Sigmoid colon (tissue), 7 donors: Measurements from ENCODE around the gene ZC2HC1B. TPM values are rescaled to one million over a fixed set of nuclear protein-coding genes. Genes with fewer than 3 reads are reported as not detected.

Source experiments
- DNase-seq: peaks from one replicate; pipeline ENCODE4 v3.0.0-alpha.2; 2019
- H3K27ac ChIP-seq, 4 donors: fragments of 200-600 bp; sonication (generic); one replicate each; pipeline ENCODE4 v1.5.1; 2016 to 2019; ENCODE audit warnings: mild to moderate bottlenecking in 1 of 4
- H3K27me3 ChIP-seq, 3 donors: fragments of 200-600 bp; sonication (generic); one replicate each; pipeline ENCODE4 v1.5.1; 2019; ENCODE audit warnings: mild to moderate bottlenecking in 1 of 3
- H3K36me3 ChIP-seq, 4 donors: fragments of 200-600 bp; sonication (generic); one replicate each; pipeline ENCODE4 v1.5.1; 2016 to 2019
- H3K4me1 ChIP-seq, 4 donors: fragments of 200-600 bp; sonication (generic); one replicate each; pipeline ENCODE4 v1.5.1; 2017 to 2019
- H3K4me3 ChIP-seq, 4 donors: fragments of 200-600 bp; sonication (generic); one replicate each; pipeline ENCODE4 v1.5.1; 2017 to 2019; ENCODE audit warnings: mild to moderate bottlenecking in 2 of 4, moderate library complexity in 1 of 4
- H3K9me3 ChIP-seq, 4 donors: fragments of 200-600 bp in 3 of 4; sonication (generic) in 3 of 4; one replicate each; pipeline versions ENCODE4 v1.5.1 to v1.6.1; 2013 to 2019
- EP300 ChIP-seq, 4 donors: sonication (generic); formaldehyde crosslinking; IDR thresholded peaks; one replicate each; pipeline ENCODE4 v1.6.1; 2017; ENCODE audit warnings: antibody characterized with exemption in 4 of 4
- POLR2A ChIP-seq, 2 donors: fragments of 450-650 bp; IDR thresholded peaks; one replicate each; pipeline ENCODE4 v1.6.1; 2016; ENCODE audit warnings: antibody characterized with exemption in 2 of 2, mild to moderate bottlenecking in 2 of 2, moderate library complexity in 2 of 2
- POLR2AphosphoS5 ChIP-seq, 4 donors: sonication (generic); formaldehyde crosslinking; IDR thresholded peaks; one replicate each; pipeline ENCODE4 v1.6.1; 2017; ENCODE audit warnings: antibody characterized with exemption in 4 of 4
- WGBS, 2 donors: extraction: QIAGEN DNeasy Blood & Tissue Kit; methylation state at CpG; one replicate each; pipeline ENCODE4 v1.1.7; 2013; 5-methylcytosine and 5-hydroxymethylcytosine counted together
- intact Hi-C: fragments of 100-400 bp; cut with DNase I; formaldehyde crosslinking; loops from one replicate; pipeline ENCODE4 v1.15.1; 2023
- polyA plus RNA-seq, 3 donors: library from polyadenylated mRNA; stranded (reverse); fragments of 200-250 nt; gene quantifications; one replicate each; pipeline ENCODE4 v1.2.3, GENCODE V29; 2013
- total RNA-seq, 4 donors: library from RNA; depleted of rRNA; stranded (reverse); fragments of >200 nt; gene quantifications; one replicate each; pipeline ENCODE4 v1.1.0, GENCODE V29; 2016
- TF ChIP-seq, protein P1 (sequence below), 4 experiments: fragments of 450-650 bp in 3 of 4; fragments of 200-600 bp in 1 of 4; IDR thresholded peaks; one replicate each; pipeline ENCODE4 v1.5.1; 2016 to 2019; ENCODE audit warnings: antibody characterized with exemption in 4 of 4, mild to moderate bottlenecking in 3 of 4, moderate library complexity in 2 of 4
- donor health status: healthy with polysubstance abuse.
- donor health status: Bipolar disorder and iron deficiency.
- donor health status: healthy.

ZC2HC1B gene
- total and polyA plus RNA-seq, 7 donors, result not detected

DNA sequence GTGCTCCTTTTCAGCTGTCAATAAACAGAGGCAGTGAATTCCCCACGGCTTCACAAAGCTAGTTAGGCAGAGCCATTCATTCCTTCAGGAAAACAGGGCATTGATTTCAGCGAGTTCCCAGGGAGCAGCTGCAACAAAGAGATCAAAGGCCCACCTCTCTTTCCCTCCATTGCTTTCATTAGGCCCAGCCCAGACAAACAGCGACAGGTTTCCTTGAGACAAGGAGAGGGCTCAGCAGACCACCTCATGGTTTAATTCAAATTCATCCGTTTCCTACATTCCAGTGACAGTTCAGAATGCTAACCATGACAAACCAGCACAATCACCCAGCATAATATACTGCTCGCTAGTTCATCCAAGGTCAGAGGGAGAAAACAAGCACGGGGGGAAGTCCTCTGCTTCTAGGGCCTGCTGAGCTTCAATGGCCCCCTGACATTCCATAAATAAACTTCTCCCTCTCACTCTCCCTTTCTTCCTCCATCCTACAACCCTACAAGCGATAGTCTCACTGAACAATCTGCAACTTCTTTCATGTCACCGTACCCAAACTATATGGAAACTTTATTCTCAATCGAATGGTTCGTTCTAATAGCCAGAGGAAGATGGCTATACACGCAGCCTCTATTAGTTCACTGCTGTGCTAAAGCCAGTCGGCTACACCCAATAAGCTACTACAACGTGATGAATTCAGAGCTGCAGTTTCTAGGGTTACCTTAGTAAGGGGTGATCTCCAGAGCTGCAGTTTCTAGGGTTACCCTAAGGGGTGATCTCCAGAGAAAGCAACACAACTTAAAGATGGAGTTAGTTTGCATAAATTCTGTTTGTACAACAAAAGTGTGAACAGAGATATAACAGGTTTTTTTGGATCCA is 109.1 kb downstream of the ZC2HC1B start:
- Histone ChIP-seq H3K36me3 (no peaks in the 10 kb centered on the region), H3K27me3 (no peaks in the 10 kb centered on the region), H3K9me3 (no peaks in the 10 kb centered on the region), H3K4me3 (no peak overlapping the region), H3K27ac (no peak overlapping the region), H3K4me1 (no peaks in the 10 kb centered on the region)
- WGBS, 2 donors, result 84 to 87% methylated on average over 13 of the region's 13 CpGs
- intact Hi-C loops, result no loop called here
- no peak for DNase-seq
- no peak for TF ChIP-seq POLR2A (IDR thresholded peaks at IDR 0.05)
- no peak for TF ChIP-seq EP300 (IDR thresholded peaks at IDR 0.05)
- TF ChIP-seq, protein P1, sequence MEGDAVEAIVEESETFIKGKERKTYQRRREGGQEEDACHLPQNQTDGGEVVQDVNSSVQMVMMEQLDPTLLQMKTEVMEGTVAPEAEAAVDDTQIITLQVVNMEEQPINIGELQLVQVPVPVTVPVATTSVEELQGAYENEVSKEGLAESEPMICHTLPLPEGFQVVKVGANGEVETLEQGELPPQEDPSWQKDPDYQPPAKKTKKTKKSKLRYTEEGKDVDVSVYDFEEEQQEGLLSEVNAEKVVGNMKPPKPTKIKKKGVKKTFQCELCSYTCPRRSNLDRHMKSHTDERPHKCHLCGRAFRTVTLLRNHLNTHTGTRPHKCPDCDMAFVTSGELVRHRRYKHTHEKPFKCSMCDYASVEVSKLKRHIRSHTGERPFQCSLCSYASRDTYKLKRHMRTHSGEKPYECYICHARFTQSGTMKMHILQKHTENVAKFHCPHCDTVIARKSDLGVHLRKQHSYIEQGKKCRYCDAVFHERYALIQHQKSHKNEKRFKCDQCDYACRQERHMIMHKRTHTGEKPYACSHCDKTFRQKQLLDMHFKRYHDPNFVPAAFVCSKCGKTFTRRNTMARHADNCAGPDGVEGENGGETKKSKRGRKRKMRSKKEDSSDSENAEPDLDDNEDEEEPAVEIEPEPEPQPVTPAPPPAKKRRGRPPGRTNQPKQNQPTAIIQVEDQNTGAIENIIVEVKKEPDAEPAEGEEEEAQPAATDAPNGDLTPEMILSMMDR (IDR thresholded peaks at IDR 0.05), result no peak
- TF ChIP-seq POLR2AphosphoS5 (IDR thresholded peaks at IDR 0.05), result no peak

DNA sequence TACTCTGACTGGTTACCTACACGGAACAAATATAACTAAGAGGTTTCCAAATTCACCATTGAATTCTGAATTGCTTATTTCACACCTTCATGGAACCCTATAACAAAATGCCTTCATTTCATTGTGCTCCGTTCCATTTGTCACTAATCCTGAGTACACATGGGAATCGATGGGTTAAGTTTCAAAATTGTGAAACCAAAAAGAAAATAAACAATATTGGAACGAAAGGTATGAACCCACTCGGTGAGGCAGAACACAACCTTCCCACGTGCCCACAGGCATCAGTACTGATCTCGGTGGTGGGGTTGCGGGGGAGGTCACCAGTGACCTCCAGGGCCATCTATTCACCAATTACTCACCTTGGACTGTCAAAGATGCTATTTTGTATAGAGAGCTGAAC is 109.8 kb downstream of the ZC2HC1B start:
- DNase-seq, result no peak
- WGBS, 2 donors, result 80 to 81% methylated on average over 8 of the region's 8 CpGs
- intact Hi-C loops, result no loop called here
- Histone ChIP-seq H3K36me3 (no peaks in the 10 kb centered on the region), H3K4me3 (no peak overlapping the region), H3K27ac (no peak overlapping the region), H3K4me1 (no peaks in the 10 kb centered on the region), H3K27me3 (no peaks in the 10 kb centered on the region), H3K9me3 (no peaks in the 10 kb centered on the region)
- TF ChIP-seq EP300 (IDR thresholded peaks at IDR 0.05) (no peak), POLR2A (IDR thresholded peaks at IDR 0.05) (no peak), POLR2AphosphoS5 (IDR thresholded peaks at IDR 0.05) (no peak)
- TF ChIP-seq, protein P1 (IDR thresholded peaks at IDR 0.05), result no peak

DNA sequence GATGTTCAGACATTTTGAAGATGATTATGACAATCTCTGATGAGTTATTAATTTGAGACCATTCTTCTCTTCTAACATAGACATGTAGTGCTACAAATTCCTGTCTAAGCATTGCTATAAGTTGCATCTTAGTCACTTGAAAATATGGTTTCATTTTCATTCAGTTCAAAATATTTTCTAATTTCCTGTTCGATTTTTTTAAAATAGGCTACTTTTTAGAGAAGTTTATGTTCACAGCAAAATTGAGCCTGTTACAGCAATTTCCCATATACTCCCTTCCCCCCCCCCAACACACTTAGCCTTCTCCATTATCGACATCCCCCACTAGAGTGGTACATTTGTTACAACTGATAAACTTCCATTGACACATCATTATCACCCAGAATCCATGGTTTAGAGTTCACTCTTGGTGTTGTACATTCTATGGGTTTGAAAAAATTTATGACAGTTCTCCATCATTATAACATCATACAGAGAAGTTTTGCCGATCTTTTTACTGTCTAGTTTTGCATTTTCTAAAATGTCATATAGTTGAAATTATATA is 112.6 kb downstream of the ZC2HC1B start:
- no peaks in the 10 kb centered on the region for H3K4me1 ChIP-seq
- peaks cover 0 to 2% (median 0%) of the 10 kb centered on the region in 4 donors for H3K9me3 ChIP-seq
- intact Hi-C loops, result no loop called here
- H3K36me3 ChIP-seq, result no peaks in the 10 kb centered on the region
- no peak for TF ChIP-seq POLR2AphosphoS5 (IDR thresholded peaks at IDR 0.05)
- TF ChIP-seq EP300 (IDR thresholded peaks at IDR 0.05), result no peak
- TF ChIP-seq, protein P1 (IDR thresholded peaks at IDR 0.05), result no peak
- TF ChIP-seq POLR2A (IDR thresholded peaks at IDR 0.05), result no peak
- H3K4me3 ChIP-seq, result no peak overlapping the region
- WGBS, 2 donors, result 80 to 89% methylated on average over 3 of the region's 3 CpGs
- H3K27ac ChIP-seq, result no peak overlapping the region
- H3K27me3 ChIP-seq, result no peaks in the 10 kb centered on the region
- DNase-seq, result no peak

DNA sequence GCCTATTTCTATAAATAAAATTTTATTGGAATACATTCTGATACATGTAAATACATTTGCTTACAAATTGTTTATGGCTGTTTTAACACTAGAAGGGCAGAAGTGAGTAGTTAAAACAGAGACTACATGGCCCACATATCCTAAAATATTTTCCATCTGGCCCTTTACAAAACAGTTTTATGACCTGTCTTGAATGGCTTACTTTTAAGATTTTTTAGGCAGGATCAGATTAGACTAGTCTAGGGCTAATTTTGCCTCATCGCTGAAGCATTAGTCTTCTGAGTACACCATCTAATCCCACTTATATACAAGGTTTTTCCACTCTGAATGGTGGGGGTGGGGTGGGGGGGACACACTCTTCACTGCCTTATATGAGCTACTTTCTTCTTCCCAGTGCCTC is 116.6 kb downstream of the ZC2HC1B start:
- intact Hi-C loops, result no loop called here
- TF ChIP-seq POLR2A (IDR thresholded peaks at IDR 0.05) (no peak), EP300 (IDR thresholded peaks at IDR 0.05) (no peak), POLR2AphosphoS5 (IDR thresholded peaks at IDR 0.05) (no peak)
- TF ChIP-seq, protein P1 (IDR thresholded peaks at IDR 0.05), result no peak

More for the DNA sequence above, 116.6 kb downstream of the ZC2HC1B start:
- 82 to 91% methylated on average over 1 of the region's 1 CpG for WGBS, 2 donors
- H3K4me1 ChIP-seq, result no peaks in the 10 kb centered on the region
- H3K4me3 ChIP-seq, result no peak overlapping the region
- no peaks in the 10 kb centered on the region for H3K36me3 ChIP-seq
- DNase-seq, result no peak
- H3K27ac ChIP-seq, result no peak overlapping the region
- H3K9me3 ChIP-seq, result peaks cover 0 to 2% (median 0%) of the 10 kb centered on the region in 4 donors
- H3K27me3 ChIP-seq, result no peaks in the 10 kb centered on the region
